Gastrocnemius medialis (tissue), 4 donors: ENCODE results near the gene SLC10A7.

Experiments
- CTCF ChIP-seq, 5 experiments: fragments of 450-650 bp in 3 of 5; fragments of 200-600 bp in 2 of 5; sonication (generic) in 2 of 5; IDR thresholded peaks in 4 of 5; conservative IDR thresholded peaks in 1 of 5; 1 replicate in 4 of 5; 2 replicates in 1 of 5; pipeline ENCODE4 v1.5.1; 2016 to 2019; ENCODE audit warnings: antibody characterized with exemption in 5 of 5, mild to moderate bottlenecking in 3 of 5, moderate library complexity in 3 of 5
- POLR2A ChIP-seq, 2 donors: fragments of 450-650 bp; IDR thresholded peaks; one replicate each; pipeline ENCODE4 v1.6.1; 2017; ENCODE audit warnings: antibody characterized with exemption in 2 of 2, mild to moderate bottlenecking in 2 of 2, moderate library complexity in 2 of 2

GRCh38 chr4:146524663-146525062 is 2.9 kb upstream of the SLC10A7 start:
- no peak for TF ChIP-seq CTCF (IDR thresholded peaks at IDR 0.05 in 4 of 5, conservative IDR thresholded peaks at IDR 0.05 in 1 of 5)
- TF ChIP-seq POLR2A (IDR thresholded peaks at IDR 0.05), result no peak
